Hair follicle dermal papilla cell (primary cell): ENCODE data around the gene EPHB1. TPM values are rescaled to one million over a fixed set of nuclear protein-coding genes. Genes with fewer than 3 reads are reported as not detected.

ENCODE experiments used
- small RNA-seq: library from RNA; depleted of rRNA; stranded (forward); fragments of <200 nt; gene quantifications from one replicate; pipeline ENCODE3, GENCODE V24; 2012
- total RNA-seq: library from RNA; depleted of rRNA; stranded (reverse); fragments of >200 nt; gene quantifications from 2 replicates; pipeline ENCODE4 v1.2.3, GENCODE V29; 2012

EPHB1 gene
- 0.49 and 1.5 TPM in 2 replicates for total RNA-seq

GRCh38 chr3:134794950-134795745, at the start of gene EPHB1:
Gene EPHB1 (plus strand): TSS chr3:134795260.

Small RNA genes lying within 50 kb of the gene (small RNA-seq; reads per million reads assigned to genes)
- gene RNA5SP141: not detected
- gene RNU6-1174P: not detected

Other genes starting within 250 kb of the EPHB1 start
- gene KY, start 144.2 kb upstream of the EPHB1 start, total RNA-seq: 0.49 and 0.73 TPM in 2 replicates